GM18873 (cell line): ENCODE data around the gene BTN2A1.
"Not testable (repeated sequence)": the region's sequence is repeated elsewhere in the genome, so short reads cannot be mapped to it uniquely, and the experiment has no call there.

Experiments
- ATAC-seq: cut with Tn5 transposase; IDR thresholded peaks from one replicate; pipeline ENCODE4 v1.9.1; 2021; ENCODE audit warnings: mild to moderate bottlenecking, moderate library complexity, moderate number of reproducible peaks; ENCODE audit not compliant: unreplicated experiment, low FRiP score

Gene BTN2A1

DNA sequence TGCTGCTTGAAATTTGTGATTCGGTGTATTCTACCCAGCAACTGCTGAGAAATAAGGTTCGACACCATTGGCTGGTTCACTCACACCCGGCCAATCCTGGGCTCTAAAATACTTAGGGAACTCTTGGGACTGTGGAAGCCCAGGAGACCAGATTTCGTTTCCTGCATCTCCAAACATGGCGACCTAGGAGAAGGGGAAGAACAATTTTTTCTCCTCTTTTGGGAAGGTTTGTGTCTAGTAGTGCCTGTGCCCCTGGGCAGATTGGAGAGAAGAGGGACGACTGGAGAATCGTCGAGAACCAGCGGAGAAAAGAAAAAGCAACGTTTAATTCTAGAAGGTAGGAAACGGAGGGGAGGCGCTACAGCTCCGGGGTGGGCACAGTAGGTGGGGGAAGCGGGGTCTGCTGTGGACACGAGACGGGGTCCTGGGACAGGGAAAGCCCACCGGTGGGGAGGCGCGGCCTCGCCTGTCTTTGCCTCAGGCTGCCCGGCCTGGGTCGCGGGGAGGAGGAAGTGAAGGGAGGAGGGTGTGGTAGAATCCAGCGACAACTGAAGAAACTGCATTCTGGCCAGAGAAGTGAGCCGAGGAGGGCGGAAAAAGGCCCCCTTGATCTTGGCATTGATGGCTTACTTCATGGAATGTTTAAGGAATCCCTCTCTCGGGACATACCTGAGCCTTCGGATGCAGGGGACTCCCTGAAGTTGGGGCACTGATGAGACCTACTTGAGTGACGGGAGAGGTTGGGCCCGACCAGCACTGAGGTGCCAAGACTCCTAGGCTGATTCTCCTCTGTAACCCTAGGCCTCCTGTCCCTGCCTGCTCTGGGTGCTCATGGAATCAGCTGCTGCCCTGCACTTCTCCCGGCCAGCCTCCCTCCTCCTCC lies at the start of gene BTN2A1:
Gene BTN2A1, plus strand, starts transcription at position 150 of the 883 bp plus-strand sequence. Its CDS starts 682 bp downstream, at position 832.
- peak; percentile 93 for ATAC-seq

- no peak for ATAC-seq
Observed at GRCh38 chr6:26408828-26409730, 48.7 kb upstream of the BTN2A1 start.

DNA sequence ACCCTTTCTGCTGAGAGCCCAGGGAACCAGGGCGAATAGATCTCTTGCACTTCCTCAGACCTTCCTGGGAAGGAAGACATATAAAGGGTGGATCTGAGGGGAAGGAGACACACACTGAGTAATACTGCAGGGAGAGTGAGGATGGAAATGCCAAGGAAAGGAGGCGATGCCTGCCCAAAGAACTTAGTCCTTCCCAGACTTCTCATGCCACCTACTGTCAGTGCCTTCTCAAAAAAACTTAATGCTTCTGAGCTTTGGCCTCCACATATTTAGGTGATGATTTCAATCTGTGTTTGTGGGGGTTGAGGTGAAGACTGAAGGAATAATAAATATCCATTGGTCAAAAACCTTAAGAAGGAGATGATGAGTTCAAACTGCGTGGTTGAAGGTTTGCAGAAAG lies 46.0 kb upstream of the BTN2A1 start:
- ATAC-seq: no peak

- ATAC-seq: no peak
Observed at GRCh38 chr6:26412228-26412627, 45.5 kb upstream of the BTN2A1 start.

- ATAC-seq: no peak
Observed at GRCh38 chr6:26412954-26413353, 44.8 kb upstream of the BTN2A1 start.

- ATAC-seq: no peak
Observed at GRCh38 chr6:26414281-26414680, 43.5 kb upstream of the BTN2A1 start.

GRCh38 chr6:26415036-26415614 lies 42.6 kb upstream of the BTN2A1 start:
- ATAC-seq: no peak

DNA sequence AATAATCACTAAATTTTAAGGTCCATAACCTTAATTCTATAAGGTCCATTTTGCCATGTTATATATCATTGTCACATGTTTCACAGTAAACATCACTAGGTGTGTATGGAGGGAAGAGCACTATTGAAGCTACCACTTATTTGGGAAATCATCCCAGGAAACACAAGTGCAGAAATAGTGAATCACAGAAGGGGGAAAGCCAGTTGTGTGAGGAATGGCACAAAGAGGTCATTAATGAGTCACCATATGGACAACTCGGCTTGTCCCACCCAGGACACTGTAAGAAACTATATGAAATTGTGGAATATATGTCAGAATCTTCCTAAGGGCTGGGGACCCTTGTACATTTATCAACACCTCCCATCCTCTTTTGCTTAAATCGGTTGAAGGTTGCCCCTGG lies 42.0 kb upstream of the BTN2A1 start:
- ATAC-seq: no peak

DNA sequence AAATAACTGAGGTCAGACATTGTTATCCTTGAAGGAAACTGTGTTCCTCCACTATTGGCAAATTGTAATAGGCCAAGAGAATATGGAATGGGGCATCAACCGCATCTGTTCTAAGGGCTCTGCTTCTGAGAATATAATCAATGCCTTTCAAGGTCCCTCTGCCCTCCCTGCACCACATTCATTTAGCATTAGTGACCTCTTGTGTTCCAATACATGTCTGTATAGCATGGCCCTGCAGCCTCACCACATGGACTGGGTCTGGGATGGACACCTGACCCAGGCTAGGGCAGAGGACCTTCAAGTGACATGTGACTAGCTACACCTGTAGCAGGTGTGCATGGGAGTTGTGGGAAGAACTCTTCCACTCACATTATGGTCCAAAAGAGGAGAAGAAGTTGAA lies 41.5 kb upstream of the BTN2A1 start:
- ATAC-seq: no peak

DNA sequence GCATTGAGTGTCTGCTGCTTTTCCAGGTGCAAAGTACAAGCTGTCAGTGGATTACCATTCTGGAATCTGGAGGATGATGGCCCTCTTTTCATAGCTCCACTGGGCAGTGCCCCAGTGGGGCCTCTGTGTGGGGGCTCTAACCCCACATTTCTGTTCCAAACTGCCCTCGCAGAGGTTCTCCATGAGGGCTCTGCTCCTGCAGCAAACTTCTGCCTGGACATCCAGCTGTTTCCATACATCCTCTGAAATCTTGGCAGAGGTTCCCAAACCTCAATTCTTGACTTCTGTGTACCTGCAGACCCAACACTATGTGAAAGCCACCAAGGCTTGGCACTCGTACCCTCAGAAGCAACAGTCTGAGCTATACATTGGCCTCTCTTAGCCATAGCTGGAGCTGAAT lies 39.7 kb upstream of the BTN2A1 start:
- ATAC-seq: not testable (repeated sequence)

- ATAC-seq: not testable (repeated sequence)
Observed at GRCh38 chr6:26418795-26419194, 39.0 kb upstream of the BTN2A1 start.

DNA sequence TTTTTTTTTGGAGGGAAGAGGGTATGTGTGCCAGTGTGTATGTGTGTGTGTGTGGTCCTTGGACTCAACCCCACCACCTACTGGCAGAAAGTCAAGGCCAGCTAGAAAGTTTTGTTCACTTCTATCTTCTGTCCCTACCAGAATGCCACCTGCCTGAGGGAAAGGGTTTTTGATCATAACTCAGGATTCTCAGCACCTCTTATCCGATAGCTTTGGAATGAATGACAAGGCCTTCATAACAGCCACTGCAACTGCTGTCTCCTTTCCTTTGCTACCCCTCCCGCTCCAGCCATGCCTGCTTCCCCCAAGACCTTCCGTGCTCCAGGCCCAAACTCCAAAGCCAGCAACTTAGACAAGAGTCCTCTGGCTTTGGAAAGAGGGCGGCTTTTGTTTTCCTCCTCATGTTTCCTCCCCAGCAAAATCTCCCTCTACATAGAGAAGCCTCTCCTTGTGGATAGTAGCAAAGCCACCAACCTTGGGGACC lies 37.0 kb upstream of the BTN2A1 start:
- ATAC-seq: no peak

GRCh38 chr6:26421259-26422144 lies 36.3 kb upstream of the BTN2A1 start:
- ATAC-seq: peak; percentile 81

GRCh38 chr6:26422329-26422728 lies 35.4 kb upstream of the BTN2A1 start:
- ATAC-seq: no peak

- no peak for ATAC-seq
Observed at GRCh38 chr6:26426691-26427450, 30.9 kb upstream of the BTN2A1 start.

GRCh38 chr6:26427451-26427809 lies 30.3 kb upstream of the BTN2A1 start:
- no peak for ATAC-seq

DNA sequence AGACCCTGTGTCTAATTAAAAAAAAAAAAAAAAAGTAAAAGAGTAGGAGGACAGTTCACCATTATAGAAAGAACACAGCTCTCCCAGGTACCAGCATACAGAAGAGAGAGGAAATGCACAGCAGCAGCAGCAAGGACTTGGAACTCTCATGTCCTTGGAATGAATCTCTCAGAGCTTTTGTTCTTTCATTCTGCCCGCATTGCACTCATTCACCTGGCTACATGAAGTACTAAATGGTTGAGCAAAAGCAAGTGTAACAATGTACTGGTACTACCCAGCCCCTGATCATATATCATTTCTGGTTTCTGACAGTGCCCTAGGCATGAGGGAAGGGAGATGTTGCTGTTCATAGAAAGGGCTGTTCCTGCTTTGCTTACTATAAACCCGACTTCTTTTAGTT lies 29.5 kb upstream of the BTN2A1 start:
- no peak for ATAC-seq

DNA sequence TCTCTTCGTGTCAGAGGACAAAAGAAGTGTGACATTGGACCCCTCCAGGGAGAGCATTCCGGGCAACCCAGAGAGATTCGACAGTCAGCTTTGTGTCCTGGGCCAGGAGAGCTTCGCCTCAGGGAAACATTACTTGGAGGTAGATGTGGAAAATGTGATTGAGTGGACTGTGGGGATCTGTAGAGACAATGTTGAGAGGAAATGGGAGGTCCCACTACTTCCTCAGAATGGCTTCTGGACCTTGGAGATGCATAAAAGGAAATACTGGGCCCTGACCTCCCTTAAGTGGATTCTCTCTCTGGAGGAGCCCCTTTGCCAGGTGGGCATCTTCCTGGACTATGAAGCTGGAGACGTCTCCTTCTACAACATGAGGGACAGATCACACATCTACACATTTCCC lies 27.0 kb upstream of the BTN2A1 start:
- no peak for ATAC-seq
